ENCODE data around the gene MICU1.

DNA sequence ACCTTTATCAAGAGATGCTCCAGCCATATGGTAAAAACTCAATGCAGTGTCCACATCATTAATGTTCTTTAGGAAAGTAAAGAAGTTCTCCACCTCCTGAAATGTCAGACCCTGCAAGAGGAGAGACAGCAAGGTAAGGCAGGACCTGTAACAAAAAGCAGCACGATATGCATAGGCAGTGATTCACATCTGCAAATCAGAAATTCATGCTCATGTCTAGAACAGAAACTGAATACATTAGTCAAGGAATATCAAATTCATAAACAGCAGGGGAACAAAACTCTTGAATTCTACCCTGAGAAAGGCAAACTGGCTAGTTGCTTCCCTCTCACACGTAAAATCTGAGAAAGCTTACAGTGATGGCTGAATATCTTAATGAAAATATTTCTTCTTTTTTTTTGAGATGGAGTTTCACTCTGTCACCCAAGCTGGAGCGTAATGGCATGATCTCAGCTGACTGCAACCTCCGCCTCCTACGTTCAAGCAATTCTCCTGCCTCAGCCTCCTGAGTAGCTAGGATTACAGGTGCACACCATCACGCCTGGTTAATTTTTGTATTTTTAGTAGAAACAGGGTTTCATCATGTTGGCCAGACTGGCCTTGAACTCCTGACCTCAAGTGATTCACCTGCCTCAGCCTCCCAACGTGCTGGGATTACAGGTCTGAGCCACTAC, 217.8 kb downstream of the MICU1 start:
- TF ChIP-seq POLR2AphosphoS5 (IDR thresholded peaks at IDR 0.05): no peak
- TF ChIP-seq, protein P1, sequence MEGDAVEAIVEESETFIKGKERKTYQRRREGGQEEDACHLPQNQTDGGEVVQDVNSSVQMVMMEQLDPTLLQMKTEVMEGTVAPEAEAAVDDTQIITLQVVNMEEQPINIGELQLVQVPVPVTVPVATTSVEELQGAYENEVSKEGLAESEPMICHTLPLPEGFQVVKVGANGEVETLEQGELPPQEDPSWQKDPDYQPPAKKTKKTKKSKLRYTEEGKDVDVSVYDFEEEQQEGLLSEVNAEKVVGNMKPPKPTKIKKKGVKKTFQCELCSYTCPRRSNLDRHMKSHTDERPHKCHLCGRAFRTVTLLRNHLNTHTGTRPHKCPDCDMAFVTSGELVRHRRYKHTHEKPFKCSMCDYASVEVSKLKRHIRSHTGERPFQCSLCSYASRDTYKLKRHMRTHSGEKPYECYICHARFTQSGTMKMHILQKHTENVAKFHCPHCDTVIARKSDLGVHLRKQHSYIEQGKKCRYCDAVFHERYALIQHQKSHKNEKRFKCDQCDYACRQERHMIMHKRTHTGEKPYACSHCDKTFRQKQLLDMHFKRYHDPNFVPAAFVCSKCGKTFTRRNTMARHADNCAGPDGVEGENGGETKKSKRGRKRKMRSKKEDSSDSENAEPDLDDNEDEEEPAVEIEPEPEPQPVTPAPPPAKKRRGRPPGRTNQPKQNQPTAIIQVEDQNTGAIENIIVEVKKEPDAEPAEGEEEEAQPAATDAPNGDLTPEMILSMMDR (IDR thresholded peaks at IDR 0.05): no peak

Data from upper lobe of left lung (tissue), 4 donors.